GM12878 (cell line): ENCODE results near the gene EWSR1.

Experiments used
- HDAC2 ChIP-seq: fragments of 200-600 bp; sonication (generic); IDR thresholded peaks from 2 replicates; pipeline ENCODE4 v1.6.1; 2017
- POLR2AphosphoS5 ChIP-seq: IDR thresholded peaks from 2 replicates; pipeline ENCODE4 v1.6.1; 2011; ENCODE audit warnings: mild to moderate bottlenecking, low read length, inconsistent platforms
- RELA ChIP-seq: fragments of 450-650 bp; IDR thresholded peaks from 2 replicates; pipeline ENCODE4 v1.8.0; 2014; ENCODE audit warnings: borderline replicate concordance; ENCODE audit not compliant: partially characterized antibody
- TBL1XR1 ChIP-seq: IDR thresholded peaks from 2 replicates; pipeline ENCODE4 v1.6.1; 2012; ENCODE audit warnings: low read depth, low read length, improper control_type of control experiment

- TF ChIP-seq HDAC2 (no peak), RELA (no peak), POLR2AphosphoS5 (no peak), TBL1XR1 (no peak)
Observed at GRCh38 chr22:29275167-29275566, 7.1 kb downstream of the EWSR1 start.
